GM18508 (cell line): ENCODE results near the gene ZNF541.

ENCODE experiments used
- ATAC-seq: cut with Tn5 transposase; IDR thresholded peaks from one replicate; pipeline ENCODE4 v1.9.1; 2021; ENCODE audit warnings: moderate number of reproducible peaks; ENCODE audit not compliant: insufficient read depth, unreplicated experiment

ZNF541 gene

DNA sequence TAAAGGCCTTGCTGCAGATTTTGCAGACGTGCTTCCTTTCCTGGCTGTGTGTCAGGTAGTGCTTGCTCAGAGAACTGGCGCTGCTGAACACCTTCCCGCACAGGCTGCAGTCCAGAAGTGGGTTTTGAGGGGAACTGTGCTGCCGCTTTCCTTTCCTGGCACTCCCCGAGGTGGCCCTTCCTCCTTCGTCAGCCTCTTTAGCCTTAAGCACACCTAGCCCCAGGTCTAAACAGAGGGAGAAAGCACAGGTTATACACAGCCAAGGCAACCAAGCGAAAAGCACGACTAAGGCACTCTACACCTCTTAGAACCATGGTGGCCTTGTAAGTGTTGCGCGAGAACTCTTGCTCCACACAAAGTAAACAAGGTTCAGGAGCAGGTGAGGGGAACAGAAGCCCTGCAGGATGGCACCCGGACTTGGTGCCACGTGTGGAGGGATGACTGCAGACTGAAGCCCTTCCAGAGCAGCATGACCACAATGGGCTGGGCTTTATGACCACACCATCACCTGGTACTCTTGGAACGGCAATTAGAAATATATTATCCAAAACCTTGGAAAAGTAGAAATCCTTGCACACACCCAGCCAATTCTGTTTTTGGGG is 23.6 kb downstream of the ZNF541 start:
- ATAC-seq = no peak

DNA sequence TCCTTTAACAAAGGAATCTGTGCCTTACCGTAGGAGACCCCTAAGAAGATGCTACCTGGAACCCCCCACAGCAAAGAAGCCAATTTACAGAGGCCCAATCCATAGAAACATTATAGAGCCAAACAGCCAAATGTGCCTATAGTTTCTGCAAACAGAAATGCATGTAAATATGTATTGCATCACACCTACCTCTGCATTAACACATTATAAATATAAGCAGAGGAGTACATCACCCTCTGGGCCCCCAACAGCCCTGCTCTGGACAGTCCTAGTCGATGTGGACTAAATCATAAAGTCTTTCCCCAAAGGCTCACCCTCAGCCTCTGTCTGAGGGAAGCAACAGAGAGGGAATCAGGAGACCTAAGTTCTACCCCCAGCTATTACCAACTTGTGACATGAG is 25.7 kb downstream of the ZNF541 start:
- no peak for ATAC-seq

DNA sequence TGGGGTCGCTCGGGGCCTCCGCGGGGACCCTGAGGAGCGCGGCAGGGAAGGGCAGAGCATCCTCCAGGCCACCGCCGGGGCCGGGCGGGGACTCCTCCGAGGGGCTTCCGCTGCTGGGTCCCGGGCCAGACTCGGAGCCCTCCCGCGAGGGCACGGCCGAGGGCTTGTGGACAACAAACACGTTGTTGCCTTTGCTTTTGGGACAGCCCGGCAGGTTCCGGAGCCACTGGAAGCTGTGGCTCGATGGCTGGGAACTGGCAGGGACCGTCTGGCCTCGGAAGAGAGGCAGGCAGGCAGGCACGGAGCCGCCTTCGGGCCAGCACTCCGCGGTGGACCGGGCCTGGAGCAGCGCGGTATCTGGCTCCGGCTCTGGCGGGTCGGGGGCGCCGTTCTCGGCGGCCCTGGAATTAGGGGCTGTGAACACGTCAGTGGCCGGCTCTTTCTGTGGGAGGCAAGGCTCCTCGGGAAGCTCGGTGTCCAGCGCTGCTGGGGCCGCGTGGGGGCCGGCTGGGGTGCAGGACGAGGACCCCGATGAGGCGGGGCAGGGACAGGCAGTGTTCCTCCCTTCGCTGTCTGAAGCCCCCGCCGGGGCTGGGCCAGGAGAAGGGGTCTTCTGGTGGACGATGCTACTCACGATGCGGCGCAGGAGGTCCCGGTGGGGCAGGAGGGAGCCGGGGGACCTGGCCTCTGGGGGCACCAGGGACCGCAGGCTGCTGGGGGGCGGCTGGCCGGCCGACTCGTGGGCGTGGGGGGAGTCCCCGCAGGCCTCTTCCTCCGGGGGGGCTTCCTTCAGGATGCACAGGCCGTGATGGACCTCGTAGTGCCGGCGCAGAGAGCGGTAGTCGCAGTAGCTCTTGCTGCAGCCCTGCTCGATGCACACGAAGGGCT is 27.6 kb downstream of the ZNF541 start:
- ATAC-seq = no peak

DNA sequence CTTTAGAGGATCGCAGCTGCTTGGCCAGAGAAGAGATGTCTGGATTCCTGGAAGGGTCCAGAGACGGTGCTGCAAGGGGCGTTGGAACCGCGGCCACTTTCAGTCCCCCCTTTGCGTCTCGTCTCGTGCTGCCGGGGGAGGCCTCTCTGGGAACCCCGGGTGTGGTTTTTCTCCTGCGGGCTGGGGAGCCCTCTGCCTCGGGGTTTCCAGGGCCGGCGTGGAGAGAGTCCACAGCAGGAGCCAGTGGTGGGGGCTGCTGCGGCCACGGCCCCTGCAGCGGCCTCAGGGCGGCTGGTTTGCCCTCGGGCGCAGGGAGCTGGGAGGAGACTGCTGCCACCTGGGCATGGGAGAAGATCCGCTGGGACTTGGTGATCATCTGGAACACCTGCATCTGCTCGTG is 28.5 kb downstream of the ZNF541 start:
- no peak for ATAC-seq

DNA sequence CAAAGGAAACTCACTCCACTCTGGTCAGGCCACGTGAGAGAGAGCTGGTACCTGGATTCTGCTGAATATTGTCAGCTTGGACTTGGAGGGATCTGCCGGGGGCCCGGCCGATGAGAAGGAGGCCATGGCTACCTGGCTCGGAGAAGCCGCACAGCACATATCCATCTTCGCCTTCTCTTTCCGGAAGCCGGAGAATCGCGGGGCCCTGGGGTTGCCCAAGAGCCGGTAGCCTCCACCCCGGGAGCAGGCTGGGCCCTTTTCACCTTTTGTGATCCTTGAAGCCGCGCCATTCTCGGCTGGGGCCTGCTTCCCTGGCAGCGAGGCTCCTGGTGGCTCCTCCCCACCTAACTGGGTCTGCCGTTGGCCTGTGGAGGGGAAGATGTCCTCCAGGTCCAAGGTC is 28.9 kb downstream of the ZNF541 start:
- ATAC-seq = no peak

DNA sequence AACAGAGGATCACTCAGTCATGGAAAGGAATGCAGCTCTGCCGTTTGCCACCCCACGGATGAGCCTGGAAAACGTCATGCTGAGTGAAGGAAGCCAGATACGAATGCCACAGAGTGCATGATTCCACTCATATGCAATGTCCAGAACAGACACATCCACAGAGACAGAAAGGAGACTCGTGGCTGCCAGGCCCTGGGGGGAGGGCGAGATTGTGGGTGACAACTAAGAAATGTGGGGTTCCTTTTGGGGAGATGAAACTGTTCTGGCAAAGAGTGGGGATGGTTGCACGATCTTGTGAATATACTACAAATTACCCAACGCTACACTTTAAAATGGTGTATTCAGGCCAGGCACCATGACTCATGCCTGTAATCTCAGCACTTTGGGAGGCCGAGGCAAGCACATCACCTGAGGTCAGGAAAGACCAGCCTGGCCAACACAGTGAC is 30.9 kb downstream of the ZNF541 start:
- ATAC-seq = no peak

DNA sequence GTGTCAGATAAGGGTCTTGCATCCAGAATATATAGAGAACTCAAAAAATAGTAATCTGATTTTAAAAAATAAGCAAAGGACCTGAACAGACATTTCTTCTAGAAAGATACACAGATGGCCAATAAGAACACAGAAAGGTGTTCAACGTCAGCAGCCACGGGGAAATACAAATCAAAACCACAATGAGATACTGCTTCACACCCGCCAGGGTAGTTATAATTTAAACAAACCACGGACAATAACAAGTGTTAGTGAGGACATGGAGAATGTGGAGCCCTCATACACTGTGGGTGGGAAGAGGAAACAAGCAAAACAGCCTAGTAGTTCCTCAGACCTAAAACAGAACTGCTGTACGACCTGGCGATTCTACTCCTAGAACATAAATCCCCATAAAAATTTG is 31.4 kb downstream of the ZNF541 start:
- ATAC-seq = no peak

DNA sequence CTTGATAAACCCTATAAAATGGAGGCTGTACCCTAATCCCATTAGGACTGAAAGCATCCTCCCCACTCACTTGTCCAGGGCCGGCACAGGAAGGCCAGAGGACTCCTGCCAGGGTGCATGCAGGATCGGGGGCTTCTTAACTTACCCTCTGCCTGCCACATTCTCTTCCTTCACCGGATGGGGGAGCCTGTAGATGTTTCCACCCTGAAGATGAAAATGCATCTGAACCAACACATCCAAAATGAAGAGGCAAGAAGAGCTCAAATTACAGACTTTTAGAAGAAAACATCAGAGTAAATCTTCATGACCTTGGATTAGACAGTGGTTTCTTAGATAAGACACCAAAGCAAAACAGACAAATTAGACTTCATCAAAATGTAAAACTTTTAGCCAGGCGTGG is 32.2 kb downstream of the ZNF541 start:
- ATAC-seq = no peak

DNA sequence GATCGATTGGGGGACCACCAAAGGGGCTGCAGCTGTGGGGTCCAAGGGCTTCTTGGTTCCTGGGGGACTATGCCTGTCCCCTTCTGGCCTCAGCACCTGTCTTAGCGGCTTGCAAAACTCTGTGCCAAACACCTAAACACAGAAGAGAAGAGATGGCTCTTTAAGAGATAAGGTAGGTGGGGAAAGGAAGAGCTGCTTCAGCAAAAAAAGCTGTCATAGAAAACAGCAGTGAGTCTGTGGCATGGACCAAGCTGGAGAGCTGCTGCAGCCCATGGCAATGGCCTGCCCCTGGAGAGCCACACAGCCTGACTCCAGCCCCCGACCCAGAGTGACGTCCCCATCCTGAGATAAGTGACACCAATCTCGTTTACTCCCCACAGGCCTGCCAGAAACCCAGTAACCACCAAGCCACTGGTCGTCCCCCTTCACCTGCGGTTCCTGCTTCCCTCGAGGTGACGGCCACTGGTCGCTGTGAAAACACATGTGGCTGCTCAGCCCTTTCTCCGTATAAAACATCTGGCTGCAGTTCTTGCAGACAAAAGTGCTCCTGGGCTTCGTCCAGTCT is 33.1 kb downstream of the ZNF541 start:
- no peak for ATAC-seq

DNA sequence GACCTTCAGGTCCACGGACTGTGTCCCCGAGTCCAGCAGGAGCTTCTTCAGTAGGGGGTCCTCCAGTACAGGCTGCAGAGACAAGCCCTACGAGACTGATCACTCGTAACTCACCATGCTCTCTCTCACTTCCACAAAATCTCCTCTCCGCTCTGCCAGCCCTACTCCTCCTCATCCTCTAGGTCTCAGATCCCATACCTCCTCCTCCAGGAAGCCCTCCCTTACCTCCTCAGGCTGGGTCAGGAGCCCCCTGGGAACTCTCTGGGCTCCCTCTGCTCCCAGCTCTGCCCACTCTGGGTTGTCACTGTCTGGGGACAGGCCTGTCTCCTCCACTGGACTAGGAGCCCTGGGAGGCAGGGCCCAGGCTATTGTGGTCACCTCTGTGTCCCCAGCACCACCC is 34.1 kb downstream of the ZNF541 start:
- ATAC-seq = no peak

DNA sequence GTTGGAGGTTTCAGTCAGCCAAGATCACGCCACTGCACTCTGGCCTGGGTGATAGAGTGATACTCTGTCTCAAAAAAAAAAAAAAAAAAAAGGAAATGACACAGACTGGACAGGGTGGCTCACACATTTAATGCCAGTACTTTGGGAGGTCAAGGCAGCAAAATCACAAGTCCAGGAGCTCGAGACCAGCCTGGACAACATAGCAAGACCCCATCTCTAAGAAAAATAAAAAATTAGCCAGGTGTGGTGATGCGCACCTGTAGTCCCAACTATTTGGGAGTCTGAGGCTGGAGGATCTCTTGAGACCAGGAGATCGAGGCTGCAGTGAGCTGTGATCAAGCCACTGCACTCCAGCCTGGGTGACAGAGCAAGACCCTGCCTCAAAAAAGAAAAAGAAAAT is 35.5 kb downstream of the ZNF541 start:
- no peak for ATAC-seq

DNA sequence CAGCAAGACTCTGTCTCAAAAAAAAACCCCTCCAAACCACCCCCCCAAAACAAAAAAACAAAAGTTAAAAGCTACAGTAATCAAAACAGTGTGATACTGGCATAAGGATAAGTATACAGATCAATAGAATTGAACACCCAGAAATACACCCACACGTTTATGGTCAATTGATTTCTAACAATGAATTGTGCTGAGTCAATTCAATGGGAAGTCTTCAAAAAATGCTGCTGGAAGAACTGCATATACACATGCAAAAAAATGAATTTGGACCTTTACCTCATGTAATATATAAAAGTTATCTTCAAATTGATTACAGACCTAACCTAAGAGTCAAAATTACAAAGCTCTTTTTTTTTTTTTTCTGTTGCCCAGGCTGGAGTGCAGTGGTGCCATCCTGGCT is 38.3 kb downstream of the ZNF541 start:
- no peak for ATAC-seq

DNA sequence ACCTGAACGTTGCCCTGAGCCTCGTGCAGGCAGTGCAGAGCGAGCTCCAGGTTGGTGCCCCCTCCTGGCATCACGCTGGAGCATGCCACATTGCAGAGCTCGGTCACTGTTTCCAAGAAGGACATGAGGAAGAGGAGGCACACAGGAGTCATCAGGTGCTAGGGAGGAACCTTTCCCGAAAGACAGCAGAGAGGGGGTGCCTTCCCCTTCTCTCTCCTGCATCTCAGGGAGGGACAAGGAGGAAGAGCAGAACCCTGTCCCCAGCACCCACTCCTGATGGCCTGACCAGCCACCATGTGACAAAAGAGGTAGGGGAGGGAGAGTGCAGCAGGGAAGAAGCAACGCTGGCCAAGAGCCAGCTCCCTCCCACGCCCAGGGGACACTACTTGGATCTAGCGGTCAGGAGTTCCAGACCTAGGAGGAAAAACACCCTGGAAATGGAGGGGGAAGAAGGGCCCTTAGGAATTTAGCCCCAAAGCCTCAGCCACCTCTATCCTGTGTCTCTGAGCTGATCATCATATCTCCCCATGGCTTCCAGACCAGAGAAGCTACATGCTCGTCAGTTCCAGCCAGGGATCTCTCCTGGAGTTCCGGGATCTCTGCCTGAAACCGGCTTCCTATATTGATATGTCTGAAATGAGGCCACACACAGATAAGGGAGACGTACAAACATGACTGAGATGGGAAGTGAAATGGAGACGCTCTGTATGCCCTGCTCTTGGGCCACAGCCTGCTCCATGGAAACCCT is 41.1 kb downstream of the ZNF541 start:
- ATAC-seq = no peak

DNA sequence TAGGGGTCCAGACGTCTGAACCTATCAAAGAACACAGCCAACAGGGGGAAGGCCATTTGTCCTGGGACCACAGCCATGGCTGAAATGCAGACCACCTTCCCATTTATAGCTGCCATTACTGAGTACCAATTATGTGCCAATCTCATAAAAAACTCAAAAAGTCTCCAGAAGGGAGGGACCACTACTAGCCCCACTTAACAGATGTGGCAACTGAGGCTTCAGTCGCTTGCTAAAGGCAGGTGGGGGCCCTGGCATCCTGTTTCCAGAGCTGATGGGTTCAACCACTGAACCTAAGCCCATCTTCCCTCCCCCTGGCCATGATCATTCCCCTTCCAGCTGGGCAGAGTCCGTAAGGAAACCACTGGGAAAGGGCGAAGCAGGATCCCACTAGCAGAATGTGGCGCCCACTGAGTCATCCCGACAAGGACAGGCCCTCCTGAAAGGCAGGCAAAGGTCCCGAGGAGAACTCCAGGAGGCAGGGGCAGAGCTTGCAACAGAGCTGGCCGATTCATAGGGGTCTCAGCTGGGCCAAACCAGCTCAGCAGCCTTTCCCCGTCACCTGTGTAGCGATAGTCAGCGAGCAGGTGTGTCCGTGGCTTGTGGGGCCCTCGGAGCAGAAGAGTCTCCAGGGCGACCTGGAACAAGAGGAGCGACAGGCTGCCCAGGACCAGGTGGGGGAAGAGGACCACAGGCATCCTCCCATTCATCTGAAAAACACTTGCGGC is 43.8 kb downstream of the ZNF541 start:
- no peak for ATAC-seq

DNA sequence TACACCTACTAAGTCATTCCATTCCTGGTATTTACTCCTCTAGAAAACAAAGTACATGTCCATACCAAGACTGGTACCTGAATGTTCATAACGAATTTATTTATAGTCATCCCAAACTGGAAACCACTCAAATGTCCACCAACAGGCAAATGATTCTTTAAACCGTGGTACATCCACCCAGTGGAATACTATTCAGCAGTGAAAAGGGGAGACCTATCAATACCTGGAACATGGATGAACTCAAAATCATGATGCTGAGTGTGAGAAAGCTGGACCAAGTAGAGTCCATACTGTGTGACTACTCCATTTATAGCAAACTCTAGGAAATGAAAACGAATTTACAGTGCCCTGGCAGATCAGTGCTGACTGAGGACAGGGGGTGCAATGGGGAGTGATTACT is 46.1 kb downstream of the ZNF541 start:
- no peak for ATAC-seq

DNA sequence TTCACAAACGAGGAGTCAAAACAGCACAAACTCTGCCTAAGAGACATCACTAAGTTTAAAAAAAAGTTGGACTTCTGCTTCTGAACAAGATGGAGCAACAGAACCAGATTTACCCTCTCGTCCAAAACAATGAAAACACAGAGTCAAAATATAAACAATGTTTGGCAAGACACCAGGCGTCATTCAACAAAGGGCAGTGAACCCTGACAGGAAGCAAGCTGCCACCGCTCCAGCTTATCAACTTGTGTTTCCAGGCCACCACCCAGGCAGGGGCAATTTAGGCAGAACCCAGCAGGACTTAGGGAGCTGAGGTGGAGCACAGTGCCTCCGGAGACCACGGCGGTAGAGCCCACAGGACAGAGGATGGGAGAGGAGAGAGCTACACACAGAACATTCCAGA is 49.5 kb downstream of the ZNF541 start:
- no peak for ATAC-seq
